Neural cell (in vitro differentiated cells): Measurements from ENCODE around the gene RGS13. TPM values are rescaled to one million over a fixed set of nuclear protein-coding genes. Genes with fewer than 3 reads are reported as not detected.

Experiments used
- H2AFZ ChIP-seq: fragments of 200-600, 300-800 bp; sonication (generic), shearing (Covaris generic); 2 replicates; pipeline ENCODE4 v1.6.0; 2014; ENCODE audit warnings: low read depth, mild to moderate bottlenecking, antibody characterized with exemption, low read length, moderate library complexity
- H3F3A ChIP-seq: fragments of 200-600 bp; shearing (Covaris generic); 2 replicates; pipeline ENCODE4 v1.6.1; 2016; ENCODE audit warnings: mild to moderate bottlenecking, moderate library complexity, mixed read lengths, antibody characterized with exemption, low read length; ENCODE audit not compliant: insufficient read depth, poor library complexity, severe bottlenecking
- H3K27ac ChIP-seq: fragments of 200-600, 300-800 bp; sonication (generic), shearing (Covaris generic); 2 replicates; pipeline ENCODE4 v1.5.1; 2014; ENCODE audit warnings: mild to moderate bottlenecking, low read length, moderate library complexity
- H3K27me3 ChIP-seq: fragments of 300-800, 200-600 bp; sonication (generic), shearing (Covaris generic); 2 replicates; pipeline ENCODE4 v1.6.0; 2014; ENCODE audit warnings: mild to moderate bottlenecking, low read depth, low read length, moderate library complexity; ENCODE audit not compliant: insufficient read depth
- H3K36me3 ChIP-seq: fragments of 300-800, 200-600 bp; sonication (generic), shearing (Covaris generic); 2 replicates; pipeline ENCODE4 v1.5.1; 2014; ENCODE audit warnings: mild to moderate bottlenecking, antibody characterized with exemption, low read length, moderate library complexity; ENCODE audit not compliant: insufficient read depth
- H3K4me2 ChIP-seq: fragments of 300-800, 200-600 bp; sonication (generic), shearing (Covaris generic); 2 replicates; pipeline ENCODE4 v1.6.0; 2014; ENCODE audit warnings: mild to moderate bottlenecking, low read length
- H3K4me3 ChIP-seq: fragments of 300-800, 200-600 bp; sonication (generic), shearing (Covaris generic); 2 replicates; pipeline ENCODE4 v1.5.1; 2014; ENCODE audit warnings: mild to moderate bottlenecking, low read length, moderate library complexity
- H3K79me2 ChIP-seq: fragments of 200-600 bp; shearing (Covaris generic); replicated peaks from 2 replicates; pipeline ENCODE4 v1.6.0; 2014; ENCODE audit warnings: mild to moderate bottlenecking, low read length, moderate library complexity; ENCODE audit not compliant: insufficient read depth
- H3K9ac ChIP-seq: fragments of 300-800, 200-600 bp; sonication (generic), shearing (Covaris generic); 2 replicates; pipeline ENCODE4 v1.6.1; 2016; ENCODE audit warnings: mild to moderate bottlenecking, low read length, mixed read lengths
- H3K9me2 ChIP-seq: fragments of 200-600 bp; shearing (Covaris generic); 2 replicates; pipeline ENCODE4 v1.6.1; 2016; ENCODE audit warnings: mild to moderate bottlenecking, low read length, mixed read lengths; ENCODE audit not compliant: insufficient read depth
- H3K9me3 ChIP-seq: fragments of 200-600, 300-800 bp; sonication (generic), shearing (Covaris generic); 2 replicates; pipeline ENCODE4 v1.6.1; 2016; ENCODE audit warnings: mild to moderate bottlenecking, mixed run types, low read length, moderate library complexity, mixed read lengths
- H4K20me1 ChIP-seq: fragments of 200-600 bp; shearing (Covaris generic); 2 replicates; pipeline ENCODE4 v1.6.1; 2016; ENCODE audit warnings: mild to moderate bottlenecking, mixed run types; ENCODE audit not compliant: insufficient read depth
- EP300 ChIP-seq: fragments of 450-650 bp; conservative IDR thresholded peaks from 2 replicates; pipeline ENCODE4 v1.6.1; 2014; ENCODE audit warnings: antibody characterized with exemption, mild to moderate bottlenecking, moderate library complexity; ENCODE audit not compliant: poor library complexity, severe bottlenecking
- EZH2 ChIP-seq: fragments of 200-600, 300-800 bp; shearing (Covaris generic), sonication (generic); IDR thresholded peaks from 2 replicates; pipeline ENCODE4 v1.6.1; 2014; ENCODE audit warnings: antibody characterized with exemption, low read length, borderline replicate concordance, mild to moderate bottlenecking; ENCODE audit not compliant: insufficient read depth, poor library complexity, severe bottlenecking
- MXI1 ChIP-seq: fragments of 450-650 bp; conservative IDR thresholded peaks from 2 replicates; pipeline ENCODE4 v1.6.1; 2014; ENCODE audit warnings: antibody characterized with exemption, mild to moderate bottlenecking; ENCODE audit not compliant: poor library complexity, severe bottlenecking
- POLR2AphosphoS5 ChIP-seq: IDR thresholded peaks from 2 replicates; pipeline ENCODE4 v1.6.1; 2012
- RAD21 ChIP-seq: fragments of 450-650 bp; conservative IDR thresholded peaks from 2 replicates; pipeline ENCODE4 v1.6.1; 2014; ENCODE audit warnings: antibody characterized with exemption, mild to moderate bottlenecking, moderate library complexity
- SMC3 ChIP-seq: fragments of 450-650 bp; conservative IDR thresholded peaks from 2 replicates; pipeline ENCODE4 v1.6.1; 2014; ENCODE audit warnings: antibody characterized with exemption, mild to moderate bottlenecking, moderate library complexity; ENCODE audit not compliant: poor library complexity
- TAF1 ChIP-seq: IDR thresholded peaks from 2 replicates; pipeline ENCODE4 v1.6.1; 2012; ENCODE audit warnings: low read depth
- polyA plus RNA-seq: library from polyadenylated mRNA; depleted of rRNA; stranded (reverse); fragments of >200 nt; gene quantifications from 2 replicates; pipeline ENCODE4 v1.2.3, GENCODE V29; 2014
- TF ChIP-seq, protein P1 (sequence below): IDR thresholded peaks from 2 replicates; pipeline ENCODE4 v1.6.1; 2012; ENCODE audit warnings: borderline replicate concordance
- TF ChIP-seq, protein P2 (sequence below): fragments of 450-650 bp; IDR thresholded peaks from 2 replicates; pipeline ENCODE4 v1.5.1; 2014; ENCODE audit warnings: antibody characterized with exemption, mild to moderate bottlenecking, moderate library complexity; ENCODE audit not compliant: poor library complexity, severe bottlenecking

The RGS13 gene
- polyA plus RNA-seq, 1 donor from 2014 or later = not detected

DNA sequence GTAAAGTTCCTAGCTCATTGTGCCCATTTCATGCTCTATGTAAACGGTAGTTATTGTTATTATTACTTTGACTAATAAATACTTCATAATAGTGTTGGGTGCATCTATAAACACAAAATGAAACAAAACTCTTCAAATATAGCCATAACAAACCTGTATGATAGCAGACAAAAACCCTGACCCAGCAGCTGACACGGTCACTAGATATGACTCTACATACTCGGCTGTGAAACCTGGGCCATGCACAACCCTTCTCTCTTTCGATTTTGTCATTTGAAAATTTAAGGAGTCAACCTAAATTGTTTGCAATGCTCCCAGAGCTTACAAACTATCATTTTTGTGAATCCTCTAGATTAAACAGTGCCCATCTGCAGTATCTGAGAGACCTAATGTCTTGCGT lies 8.0 kb upstream of the RGS13 start:
- Histone ChIP-seq H3K4me2 (no peak overlapping the region), H3K27me3 (no peaks in the 10 kb centered on the region), H3K27ac (no peak overlapping the region), H3K9me2 (no peaks in the 10 kb centered on the region), H3K9ac (no peak overlapping the region), H4K20me1 (no peaks in the 10 kb centered on the region), H3K4me3 (no peak overlapping the region), H3K36me3 (no peaks in the 10 kb centered on the region), H3F3A (no peaks in the 10 kb centered on the region), H3K79me2 (no peaks in the 10 kb centered on the region), H3K9me3 (no peaks in the 10 kb centered on the region), H2AFZ (no peak overlapping the region)
- TF ChIP-seq RAD21 (no peak), SMC3 (no peak), MXI1 (no peak), TAF1 (no peak), POLR2AphosphoS5 (no peak), EP300 (no peak), EZH2 (no peak)
- TF ChIP-seq, protein P1, sequence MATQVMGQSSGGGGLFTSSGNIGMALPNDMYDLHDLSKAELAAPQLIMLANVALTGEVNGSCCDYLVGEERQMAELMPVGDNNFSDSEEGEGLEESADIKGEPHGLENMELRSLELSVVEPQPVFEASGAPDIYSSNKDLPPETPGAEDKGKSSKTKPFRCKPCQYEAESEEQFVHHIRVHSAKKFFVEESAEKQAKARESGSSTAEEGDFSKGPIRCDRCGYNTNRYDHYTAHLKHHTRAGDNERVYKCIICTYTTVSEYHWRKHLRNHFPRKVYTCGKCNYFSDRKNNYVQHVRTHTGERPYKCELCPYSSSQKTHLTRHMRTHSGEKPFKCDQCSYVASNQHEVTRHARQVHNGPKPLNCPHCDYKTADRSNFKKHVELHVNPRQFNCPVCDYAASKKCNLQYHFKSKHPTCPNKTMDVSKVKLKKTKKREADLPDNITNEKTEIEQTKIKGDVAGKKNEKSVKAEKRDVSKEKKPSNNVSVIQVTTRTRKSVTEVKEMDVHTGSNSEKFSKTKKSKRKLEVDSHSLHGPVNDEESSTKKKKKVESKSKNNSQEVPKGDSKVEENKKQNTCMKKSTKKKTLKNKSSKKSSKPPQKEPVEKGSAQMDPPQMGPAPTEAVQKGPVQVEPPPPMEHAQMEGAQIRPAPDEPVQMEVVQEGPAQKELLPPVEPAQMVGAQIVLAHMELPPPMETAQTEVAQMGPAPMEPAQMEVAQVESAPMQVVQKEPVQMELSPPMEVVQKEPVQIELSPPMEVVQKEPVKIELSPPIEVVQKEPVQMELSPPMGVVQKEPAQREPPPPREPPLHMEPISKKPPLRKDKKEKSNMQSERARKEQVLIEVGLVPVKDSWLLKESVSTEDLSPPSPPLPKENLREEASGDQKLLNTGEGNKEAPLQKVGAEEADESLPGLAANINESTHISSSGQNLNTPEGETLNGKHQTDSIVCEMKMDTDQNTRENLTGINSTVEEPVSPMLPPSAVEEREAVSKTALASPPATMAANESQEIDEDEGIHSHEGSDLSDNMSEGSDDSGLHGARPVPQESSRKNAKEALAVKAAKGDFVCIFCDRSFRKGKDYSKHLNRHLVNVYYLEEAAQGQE = no peak
- TF ChIP-seq, protein P2, sequence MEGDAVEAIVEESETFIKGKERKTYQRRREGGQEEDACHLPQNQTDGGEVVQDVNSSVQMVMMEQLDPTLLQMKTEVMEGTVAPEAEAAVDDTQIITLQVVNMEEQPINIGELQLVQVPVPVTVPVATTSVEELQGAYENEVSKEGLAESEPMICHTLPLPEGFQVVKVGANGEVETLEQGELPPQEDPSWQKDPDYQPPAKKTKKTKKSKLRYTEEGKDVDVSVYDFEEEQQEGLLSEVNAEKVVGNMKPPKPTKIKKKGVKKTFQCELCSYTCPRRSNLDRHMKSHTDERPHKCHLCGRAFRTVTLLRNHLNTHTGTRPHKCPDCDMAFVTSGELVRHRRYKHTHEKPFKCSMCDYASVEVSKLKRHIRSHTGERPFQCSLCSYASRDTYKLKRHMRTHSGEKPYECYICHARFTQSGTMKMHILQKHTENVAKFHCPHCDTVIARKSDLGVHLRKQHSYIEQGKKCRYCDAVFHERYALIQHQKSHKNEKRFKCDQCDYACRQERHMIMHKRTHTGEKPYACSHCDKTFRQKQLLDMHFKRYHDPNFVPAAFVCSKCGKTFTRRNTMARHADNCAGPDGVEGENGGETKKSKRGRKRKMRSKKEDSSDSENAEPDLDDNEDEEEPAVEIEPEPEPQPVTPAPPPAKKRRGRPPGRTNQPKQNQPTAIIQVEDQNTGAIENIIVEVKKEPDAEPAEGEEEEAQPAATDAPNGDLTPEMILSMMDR = no peak

DNA sequence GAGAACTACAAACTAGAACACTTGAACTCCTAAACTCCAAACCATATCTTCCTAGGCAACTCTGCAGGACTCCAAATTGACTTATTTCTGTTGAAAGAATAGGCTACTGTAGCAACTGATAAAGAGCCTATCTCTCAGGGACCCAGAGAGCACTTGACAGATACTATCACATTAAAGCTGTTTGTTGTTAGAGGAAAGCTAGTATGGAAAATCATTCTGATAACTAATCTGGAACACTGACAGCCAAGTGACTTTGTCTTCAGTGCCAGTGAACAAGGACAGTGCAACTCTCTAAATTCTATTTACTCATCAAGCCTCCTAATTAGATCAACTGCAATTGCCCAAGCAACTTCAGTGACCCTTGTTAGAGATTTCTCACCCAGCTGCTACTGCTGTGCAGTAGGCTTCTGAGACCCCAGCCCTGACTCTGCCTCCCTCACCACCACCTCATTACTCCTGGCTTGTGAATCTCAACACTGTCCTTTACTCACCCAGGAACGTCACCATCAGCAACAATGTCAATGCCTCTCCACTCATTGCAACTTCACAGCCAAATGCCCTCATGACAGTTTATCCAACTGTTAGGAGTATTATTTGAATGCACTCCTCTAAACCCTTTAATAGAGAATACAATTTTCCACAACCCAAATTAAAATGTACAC lies 7.4 kb upstream of the RGS13 start:
- Histone ChIP-seq H3K9ac (no peak overlapping the region), H3K36me3 (no peaks in the 10 kb centered on the region), H3K4me3 (no peak overlapping the region), H3K9me3 (no peaks in the 10 kb centered on the region), H3F3A (no peaks in the 10 kb centered on the region), H4K20me1 (no peaks in the 10 kb centered on the region), H3K27me3 (no peaks in the 10 kb centered on the region), H3K27ac (no peak overlapping the region), H3K9me2 (no peaks in the 10 kb centered on the region), H2AFZ (no peak overlapping the region), H3K79me2 (no peaks in the 10 kb centered on the region), H3K4me2 (no peak overlapping the region)
- TF ChIP-seq, protein P2 = no peak
- no peak for TF ChIP-seq EP300
